HG03060 (cell line): ENCODE results near the gene CBFA2T2.
A peak's percentile ranks its signal among the peaks of the same experiment; 100 is the strongest.
"Not testable (repeated sequence)": the region's sequence is repeated elsewhere in the genome, so short reads cannot be mapped to it uniquely, and the experiment has no call there.

Experiments
- ATAC-seq: cut with Tn5 transposase; IDR thresholded peaks from one replicate; pipeline ENCODE4 v1.9.1; 2021; ENCODE audit warnings: low read depth, moderate number of reproducible peaks; ENCODE audit not compliant: unreplicated experiment

CBFA2T2 gene

DNA sequence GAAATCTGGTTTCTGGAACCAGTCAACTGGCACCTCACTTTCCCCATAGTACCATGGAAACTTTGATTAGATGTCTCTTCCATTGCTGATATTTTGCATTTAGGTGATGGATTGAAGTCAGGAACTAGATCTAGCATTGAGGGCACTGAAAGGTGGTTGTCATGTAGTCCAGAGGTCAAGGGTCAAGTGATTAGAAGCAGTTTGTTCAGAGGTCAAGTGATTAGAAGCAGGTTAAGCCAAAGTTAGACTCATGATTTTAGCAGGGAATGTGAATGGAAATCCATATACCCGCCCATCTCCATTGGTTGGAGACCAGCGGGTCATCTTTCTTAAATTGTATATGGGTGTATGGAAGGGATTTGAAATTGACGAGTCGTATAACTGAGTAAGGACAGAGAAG lies 51.2 kb downstream of the CBFA2T2 start:
- no peak for ATAC-seq

DNA sequence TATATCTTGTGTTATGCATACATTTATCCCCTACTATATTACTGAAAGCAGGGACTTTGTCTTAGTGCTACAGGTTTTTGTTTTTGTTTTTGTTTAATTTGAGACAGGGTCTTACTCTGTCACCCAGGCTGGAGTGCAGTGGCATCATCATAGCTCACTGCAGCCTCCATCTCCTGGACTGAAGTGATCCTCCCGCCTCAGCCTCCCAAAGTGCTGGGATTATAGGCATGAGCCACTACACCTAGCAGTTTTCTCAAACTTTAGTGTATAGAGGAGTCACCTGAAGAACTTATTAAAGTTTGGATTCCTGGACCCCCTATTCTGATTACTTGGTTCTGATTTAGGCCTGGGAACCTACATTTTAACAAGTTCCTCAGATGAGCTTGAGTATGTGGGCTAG lies 51.9 kb downstream of the CBFA2T2 start:
- no peak for ATAC-seq

DNA sequence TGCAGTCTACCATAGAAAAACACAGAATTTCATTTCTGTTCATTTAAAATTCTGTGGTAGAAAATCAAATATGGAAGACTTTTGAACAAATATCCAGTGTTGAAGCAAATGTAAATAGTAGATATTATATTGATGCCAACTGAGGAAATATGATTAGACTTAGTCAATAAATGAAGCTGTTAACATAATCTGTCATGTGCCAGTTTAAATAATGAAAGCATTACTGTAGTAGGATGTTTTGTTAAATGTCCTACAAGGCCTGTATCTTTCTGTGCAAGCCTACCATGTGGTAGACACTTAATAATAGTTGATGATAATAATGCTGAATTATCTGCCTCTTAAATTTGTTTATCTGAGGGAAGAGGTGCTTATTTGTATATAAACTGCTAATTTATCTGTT lies 55.9 kb downstream of the CBFA2T2 start:
- ATAC-seq = no peak

DNA sequence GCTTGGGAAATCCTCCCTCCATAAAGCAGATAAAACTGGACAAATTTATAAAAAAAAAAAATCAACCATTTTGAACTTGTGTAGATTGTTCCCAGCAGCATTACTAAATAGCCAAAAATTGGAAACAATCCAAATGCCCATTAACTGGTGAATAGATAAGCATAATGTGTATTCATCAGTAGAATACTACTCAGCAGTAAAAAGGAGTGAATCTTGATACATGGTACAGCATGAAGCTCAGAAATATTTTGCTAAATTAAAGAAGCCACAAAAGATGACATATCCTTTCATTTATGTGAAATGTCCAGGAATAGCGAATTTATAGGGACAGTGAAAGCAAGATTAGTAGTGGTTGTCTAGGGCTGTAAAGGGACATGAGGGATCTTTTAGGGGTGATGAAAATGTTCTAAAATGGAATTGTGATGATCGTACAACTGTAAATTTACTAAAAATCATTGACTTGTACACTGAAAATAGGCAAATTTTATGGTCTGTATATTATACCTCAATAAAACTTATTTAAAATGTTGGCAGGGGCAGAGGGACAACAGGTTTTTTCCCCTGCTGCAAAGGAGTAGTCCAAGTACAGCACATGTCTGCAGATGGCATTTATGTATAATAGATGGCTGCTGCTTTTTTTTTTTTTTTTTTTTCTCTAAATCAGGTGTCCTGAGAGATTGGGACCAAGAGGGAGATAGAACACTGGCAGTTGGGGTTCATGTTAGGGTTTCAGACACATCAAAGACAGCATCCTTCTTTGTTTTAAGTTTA lies 59.5 kb downstream of the CBFA2T2 start:
- no peak for ATAC-seq

DNA sequence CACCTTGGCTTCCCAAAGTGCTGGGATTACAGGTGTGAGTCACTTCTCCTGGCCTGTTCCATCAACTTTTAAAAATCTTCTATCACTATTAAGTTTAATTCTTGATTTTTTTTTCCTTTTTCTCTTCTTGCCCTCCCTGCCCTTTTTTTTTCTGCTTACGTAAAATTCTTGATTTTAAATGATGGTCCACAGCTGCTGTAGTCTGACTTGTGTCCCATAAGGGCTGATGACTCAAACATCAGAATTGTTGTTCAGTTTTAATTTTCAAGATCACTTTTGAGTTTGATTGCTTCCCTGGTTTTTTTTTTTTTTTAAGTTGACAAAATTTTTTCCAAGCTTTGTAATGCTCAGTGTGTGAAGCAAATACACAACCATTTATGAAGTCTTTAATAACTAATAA lies 61.9 kb downstream of the CBFA2T2 start:
- ATAC-seq = no peak

DNA sequence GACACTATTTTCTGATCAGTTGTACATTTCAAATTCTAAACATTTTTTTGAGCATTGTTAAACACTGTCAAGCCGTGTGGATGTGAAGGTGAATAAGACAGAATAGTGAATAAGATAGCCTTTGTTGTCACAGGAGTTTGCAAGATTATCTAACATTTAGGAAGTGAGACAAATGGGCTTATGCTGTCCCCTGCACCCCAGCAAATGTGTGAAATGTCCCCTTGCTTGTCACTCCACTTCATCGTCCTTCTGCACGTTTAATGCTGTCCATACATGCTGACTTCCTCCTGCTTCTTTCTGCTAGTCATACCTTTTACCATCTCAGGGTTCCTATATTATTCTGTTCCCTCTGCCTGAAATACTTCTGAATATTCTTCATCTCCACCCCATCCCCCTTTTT lies 62.6 kb downstream of the CBFA2T2 start:
- ATAC-seq = no peak

DNA sequence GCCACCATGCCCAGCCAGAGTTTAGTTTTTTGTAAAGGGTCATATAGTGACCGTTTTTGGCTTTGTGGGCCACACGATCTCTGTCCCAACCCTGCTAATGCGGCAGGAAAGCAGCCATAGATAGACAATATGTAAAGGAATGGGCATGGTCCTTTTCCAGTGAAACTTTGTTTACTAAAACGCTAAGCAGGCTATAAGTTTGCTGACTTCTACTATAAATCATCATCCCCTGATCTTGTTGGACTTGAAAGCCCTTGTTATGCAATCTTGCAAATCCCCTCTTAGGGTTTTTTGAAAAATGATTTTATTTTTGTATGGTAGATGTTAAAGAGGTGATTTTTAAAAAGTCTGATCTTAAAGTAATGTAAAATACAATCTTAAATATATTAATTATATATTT lies 63.6 kb downstream of the CBFA2T2 start:
- no peak for ATAC-seq

DNA sequence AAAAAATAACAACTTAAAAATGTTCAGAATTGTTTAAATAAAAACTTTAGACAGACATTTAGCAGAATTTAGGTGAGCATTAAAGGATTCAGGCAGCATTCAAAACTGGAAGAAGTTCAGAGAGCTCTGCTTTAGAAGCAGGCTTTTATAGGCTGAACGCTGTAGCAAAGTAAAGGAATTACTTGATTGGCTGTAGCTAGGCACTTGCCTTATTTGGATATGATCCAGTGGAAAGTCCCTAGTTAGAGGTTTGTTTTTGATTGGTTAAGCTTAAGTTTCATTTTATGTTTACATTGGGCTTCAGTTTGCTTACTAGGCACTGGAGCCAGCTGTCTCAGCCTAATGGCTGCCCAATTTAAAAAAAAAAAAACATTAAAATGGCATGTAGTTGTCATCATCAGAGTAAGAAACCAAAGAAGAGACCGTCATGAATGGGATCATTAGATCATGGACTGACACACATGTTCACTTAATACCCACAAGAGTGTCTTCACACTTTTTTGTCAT lies 65.1 kb downstream of the CBFA2T2 start:
- ATAC-seq = peak; percentile 96

DNA sequence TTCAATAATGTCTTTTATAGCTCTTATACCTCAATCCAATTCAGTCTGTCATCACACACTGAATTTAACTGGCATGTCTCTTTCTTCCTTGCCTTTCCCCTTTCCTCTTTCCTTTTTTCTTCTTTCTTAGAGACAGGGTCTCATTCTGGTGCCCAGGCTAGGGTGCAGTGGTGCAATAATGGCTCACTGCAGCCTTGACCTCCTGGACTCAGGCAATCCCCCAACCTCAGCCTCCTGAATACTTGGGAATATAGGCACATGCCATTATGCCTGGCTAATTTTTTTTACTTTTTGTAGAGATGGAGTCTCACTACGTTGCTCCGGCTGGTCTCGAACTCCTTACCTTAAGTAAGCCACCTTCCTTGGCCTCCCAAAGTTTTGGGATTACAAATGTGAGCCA lies 65.9 kb downstream of the CBFA2T2 start:
- ATAC-seq = no peak

DNA sequence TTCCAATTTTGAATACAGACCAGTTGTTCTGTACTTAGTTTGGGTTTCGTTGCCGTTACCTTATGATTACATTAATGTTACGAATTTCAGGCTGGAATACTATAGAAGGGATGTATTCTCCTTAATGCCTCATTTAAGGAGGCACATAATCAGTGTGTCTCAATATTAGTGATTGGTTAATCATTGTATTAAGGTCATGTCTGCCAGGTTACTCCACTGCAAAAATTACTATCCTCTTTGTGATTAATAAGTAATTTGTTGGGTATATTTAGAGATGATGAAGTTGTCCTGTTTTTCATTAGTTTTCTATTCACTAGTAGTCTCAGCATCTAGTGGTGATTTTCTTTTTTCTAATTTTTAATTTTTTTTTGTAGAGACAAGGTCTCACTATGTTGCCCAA lies 66.3 kb downstream of the CBFA2T2 start:
- no peak for ATAC-seq

DNA sequence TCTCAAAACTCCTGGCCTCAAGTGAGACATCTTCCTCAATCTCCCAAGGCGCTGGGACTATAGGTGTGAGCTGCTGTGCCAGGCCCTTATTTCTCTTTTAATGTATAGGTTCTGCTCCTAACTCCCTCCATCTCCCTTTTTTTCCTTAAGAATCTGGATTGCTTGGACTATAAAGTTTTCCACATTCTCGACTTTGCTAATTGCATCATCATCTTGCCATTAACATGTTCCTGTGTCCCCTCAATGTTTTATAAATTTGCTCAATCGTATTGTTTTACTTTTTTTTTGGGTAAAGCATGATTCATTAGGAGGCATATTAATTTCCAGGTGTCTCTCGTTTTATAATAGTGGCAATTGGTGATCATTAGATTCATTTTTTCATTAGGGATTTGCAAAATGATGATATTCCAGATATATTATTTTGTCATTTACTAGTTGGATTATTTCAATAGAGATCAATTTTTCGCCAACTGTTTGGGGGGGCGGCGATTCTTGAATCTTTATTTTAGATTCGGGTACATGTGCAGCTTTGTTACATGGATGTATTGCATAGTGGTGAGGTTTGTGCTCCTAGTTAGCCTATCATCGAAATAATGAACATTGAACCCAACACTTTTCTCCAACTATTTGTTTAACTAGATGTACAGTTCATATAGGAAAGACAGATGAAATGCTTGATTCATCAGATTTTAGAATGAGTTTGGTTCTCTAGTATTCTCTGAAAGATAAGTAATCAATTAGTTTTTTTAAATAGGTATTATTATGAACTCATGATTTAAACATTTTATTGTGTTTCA lies 68.7 kb downstream of the CBFA2T2 start:
- no peak for ATAC-seq

DNA sequence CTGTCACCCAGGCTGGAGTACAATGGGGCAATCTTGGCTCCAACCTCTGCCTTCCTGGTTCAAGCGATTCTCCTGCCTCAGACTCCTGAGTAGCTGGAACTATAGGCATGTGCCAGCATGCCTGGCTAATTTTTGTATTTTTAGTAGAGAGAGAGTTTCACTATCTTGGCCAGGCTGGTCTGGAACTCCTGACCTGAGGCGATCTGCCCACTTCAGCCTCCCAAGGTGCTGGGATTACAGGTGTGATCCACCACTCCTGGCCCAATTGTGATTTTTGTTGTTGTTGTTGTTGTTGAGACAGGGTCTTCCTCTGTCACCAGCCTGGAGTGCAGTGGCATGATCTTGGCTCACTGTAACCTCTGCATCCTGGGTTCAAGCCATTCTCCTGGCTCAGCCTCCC lies 69.3 kb downstream of the CBFA2T2 start:
- ATAC-seq = no peak

DNA sequence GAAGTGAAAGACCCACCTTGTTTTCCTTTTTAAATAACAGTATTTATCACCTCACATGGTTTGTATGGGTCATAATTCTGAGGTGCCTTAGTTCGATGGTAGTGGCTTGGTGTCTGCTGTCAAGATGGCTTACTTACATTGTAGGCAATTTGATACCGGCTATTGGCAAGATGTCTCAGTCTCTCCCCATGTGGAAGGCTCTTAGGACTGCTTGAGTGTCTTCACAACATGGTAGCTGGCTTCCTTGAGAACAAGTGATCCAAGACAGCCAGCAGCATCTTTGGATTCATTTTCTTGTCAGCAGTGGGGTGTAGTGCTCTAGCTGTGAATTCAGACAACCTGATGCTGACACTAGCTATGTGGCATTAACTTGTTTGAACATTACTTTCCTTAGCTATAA lies 70.1 kb downstream of the CBFA2T2 start:
- no peak for ATAC-seq

DNA sequence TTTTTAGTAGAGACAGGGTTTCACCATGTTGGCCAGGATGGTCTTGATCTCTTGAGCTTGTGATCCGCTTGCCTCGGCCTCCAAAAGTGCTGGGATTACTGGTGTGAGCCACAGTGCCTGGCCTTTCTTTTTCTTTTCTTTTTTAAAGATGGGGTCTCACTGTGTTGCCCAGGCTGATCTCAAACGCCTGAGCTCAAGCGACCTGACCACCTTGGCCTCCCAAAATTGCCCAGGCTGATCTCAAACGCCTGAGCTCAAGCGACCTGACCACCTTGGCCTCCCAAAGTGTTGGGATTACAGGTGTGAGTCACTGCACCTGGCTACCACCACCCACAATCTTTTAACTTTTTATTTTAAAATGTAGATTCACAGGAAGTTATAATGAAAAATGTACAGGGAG lies 71.2 kb downstream of the CBFA2T2 start:
- ATAC-seq = not testable (repeated sequence)

DNA sequence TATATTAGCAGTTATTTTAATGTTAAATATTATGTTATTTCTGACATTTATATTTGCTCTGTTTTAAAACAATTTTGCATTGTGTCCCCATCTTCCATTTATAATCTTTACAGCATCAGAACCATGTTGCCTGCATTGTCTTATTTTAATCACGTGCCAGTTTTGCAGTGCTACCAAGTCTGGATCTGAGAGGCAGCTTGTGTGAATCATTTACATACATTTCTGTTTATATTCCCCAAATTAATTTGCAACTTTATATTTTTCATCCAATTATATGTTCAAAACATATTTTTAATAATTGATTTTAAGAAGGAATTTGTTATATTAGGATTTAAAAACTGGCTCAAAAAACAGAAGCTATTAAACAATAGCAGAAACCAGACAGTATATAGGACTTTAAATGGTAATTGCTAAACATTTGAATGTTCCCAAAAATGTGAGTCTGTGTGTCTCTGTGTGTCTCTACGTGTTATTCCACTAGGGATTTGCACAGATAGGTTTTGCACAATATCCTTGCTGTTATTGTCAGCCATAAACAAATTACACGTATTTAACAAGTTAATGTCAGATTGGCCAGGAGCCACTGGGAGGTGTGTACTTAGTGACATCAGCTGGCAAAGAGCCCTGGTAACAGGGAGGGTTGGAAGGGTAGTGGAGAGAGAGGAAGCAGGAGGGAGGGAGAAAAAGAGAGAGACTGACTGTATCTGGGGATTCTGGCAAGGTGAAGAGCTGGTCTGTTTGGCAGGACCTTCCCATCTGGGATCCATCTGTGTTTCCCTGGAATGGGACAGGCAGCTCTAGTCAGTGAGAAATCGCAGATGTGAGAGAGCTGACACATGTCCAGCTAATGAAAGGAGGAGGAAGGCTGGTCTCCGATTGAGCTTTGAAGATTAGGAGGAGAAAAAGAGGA lies 72.1 kb downstream of the CBFA2T2 start:
- ATAC-seq = no peak

DNA sequence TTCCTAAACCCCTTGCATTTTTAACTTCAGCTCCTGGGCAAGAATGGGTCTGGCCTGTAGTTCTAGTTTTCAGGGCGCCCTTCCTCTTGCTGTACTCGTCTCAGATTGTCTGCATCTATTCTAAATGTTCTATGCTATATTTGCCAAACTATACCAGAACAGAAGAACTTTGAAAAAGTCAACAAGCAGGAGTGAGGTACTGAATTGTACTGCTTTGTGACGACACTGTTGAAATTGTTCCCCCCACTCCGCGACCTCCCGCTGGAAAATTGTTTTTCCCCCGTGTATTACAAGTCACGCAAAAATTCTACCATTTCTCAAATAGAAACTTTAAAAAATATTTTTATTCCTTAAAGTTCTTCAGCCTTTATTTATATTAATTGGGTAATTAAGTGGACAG lies 73.9 kb downstream of the CBFA2T2 start:
- ATAC-seq = no peak

DNA sequence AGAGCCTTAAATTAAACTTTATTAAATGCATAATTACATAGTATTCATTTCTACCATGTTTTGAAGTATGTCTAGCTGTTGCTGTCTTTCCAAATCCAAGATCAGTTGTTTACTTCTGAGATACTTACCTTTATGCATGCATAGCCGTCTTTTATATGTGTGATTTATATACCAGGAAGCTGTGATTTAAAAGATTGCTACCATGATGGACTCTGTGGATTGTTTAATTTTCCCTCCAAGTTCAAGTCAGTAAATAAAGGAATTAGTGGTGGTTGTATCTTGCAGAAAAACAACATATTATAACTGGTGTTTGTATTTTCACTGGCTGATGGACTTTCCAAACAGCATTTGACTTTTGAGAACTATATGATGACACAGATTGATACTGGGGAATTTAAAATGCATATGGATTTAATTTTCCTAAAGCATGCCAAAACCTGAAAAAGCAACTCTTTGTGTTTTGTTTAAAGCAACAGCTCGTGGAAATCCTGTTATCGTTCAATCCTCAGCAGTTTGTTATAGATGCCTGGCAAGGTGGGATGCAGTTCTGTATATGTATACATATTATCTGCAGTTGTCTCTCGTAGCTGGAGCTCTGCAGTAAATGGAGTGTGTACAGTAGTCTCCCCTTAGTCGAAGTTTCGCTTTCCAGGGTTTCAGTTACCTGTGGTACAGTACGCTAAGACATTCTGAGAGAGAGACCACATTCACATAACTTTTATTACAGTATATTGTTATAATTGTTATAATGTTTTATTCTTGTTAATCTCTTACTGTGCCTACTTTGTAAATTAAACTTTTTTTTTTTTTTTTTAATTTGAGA lies 77.1 kb downstream of the CBFA2T2 start:
- ATAC-seq = no peak

DNA sequence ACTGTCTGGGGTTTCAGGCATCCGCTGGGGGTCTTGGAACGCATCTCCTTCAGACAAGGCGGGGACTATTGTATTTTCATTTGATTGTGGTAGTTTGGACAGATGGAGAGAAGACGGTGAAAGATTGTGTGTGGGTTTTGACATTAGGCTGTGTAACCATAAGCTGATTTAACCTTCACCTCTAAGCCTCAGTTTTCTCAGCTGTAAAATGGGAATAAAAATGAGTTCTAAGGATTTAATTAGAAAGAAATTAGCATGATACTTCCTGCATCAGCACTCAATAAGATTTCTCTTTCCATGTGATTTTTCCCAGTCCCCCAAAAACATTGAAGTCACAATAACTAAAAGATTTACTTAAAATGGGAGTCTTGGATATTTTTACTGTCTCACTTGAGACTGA lies 78.1 kb downstream of the CBFA2T2 start:
- ATAC-seq = no peak

DNA sequence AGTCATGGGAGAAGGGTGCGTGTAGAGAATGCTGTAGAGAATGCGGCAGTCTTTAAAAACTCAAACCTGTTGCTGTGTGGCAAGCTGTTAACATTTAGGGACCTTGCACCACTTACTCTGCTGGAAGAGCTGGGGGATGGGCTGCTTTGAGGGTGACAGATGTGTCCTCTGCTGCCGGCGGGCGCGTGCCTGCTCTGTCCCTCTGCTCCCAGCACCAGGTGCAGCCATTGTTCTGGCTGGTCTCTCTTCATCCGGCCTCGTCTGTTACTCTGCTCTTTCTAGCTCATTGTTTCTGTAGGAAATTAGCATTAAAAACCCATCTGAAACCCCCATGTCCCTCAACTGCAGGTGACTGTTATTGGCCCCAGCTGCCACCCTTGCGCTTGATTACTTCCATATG lies 78.5 kb downstream of the CBFA2T2 start:
- ATAC-seq = no peak
